ENCODE data around the gene DEFB131B.
"Not testable (repeated sequence)": the region's sequence is repeated elsewhere in the genome, so short reads cannot be mapped to it uniquely, and the experiment has no call there.

Gene DEFB131B

DNA sequence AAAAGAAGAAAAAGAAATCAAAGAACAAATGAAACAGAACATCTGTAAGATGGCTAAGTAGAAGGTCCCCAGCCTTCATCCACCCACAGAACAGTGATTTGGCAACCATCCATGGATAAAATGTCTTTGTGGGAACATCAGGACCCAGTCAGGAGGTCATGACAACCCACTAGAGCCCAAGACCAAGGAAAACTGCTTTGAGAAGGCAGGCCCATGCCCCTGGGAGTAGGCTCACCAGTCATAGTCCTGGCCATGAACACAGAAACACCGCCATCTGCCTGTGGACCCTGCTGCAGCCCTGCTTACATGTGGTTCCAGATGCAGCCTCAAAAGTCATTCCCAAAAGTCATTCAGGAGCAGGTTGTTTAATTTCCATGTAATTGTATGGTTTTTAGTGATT, 11.0 kb upstream of the DEFB131B start:
- not testable (repeated sequence) for H3K4me1 ChIP-seq (ENCODE audit: control insufficient read depth, insufficient read depth, low read length); H3K27me3 ChIP-seq (ENCODE audit: control insufficient read depth in 1 of 2, insufficient read depth in 2 of 2, low read length in 2 of 2); H3K27ac ChIP-seq (ENCODE audit: low read length); H3K9ac ChIP-seq (ENCODE audit: low read length in 2 of 2); H3K4me3 ChIP-seq (ENCODE audit: low read length in 2 of 2); H3K36me3 ChIP-seq (ENCODE audit: control insufficient read depth in 2 of 2, insufficient read depth in 2 of 2, low read length in 2 of 2); H3K9me3 ChIP-seq (ENCODE audit: control insufficient read depth in 2 of 2, low read length in 2 of 2)

DNA sequence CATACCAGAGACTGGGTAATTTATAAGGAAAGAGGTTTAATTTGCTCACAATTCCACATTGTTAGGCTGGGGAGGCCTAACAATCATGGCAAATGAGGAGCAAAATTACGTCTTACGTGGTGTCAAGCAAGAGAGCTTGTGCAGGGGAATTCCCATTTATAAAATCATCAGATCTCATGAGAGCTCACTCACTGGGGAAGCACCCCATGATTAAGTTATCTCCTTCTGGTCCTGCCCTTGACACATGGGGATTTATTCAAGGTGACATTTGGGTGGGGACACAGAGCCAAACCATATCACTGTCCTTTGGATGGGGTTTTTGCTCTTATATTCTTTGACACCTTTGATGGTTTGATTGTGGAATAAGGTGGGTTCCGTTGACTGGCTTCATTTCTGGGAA, 8.3 kb upstream of the DEFB131B start:
- not testable (repeated sequence) for H3K27ac ChIP-seq (ENCODE audit: low read length); H3K9ac ChIP-seq (ENCODE audit: low read length in 2 of 2); H3K4me1 ChIP-seq (ENCODE audit: control insufficient read depth, insufficient read depth, low read length); H3K36me3 ChIP-seq (ENCODE audit: control insufficient read depth in 2 of 2, insufficient read depth in 2 of 2, low read length in 2 of 2); H3K27me3 ChIP-seq (ENCODE audit: control insufficient read depth in 1 of 2, insufficient read depth in 2 of 2, low read length in 2 of 2); H3K4me3 ChIP-seq (ENCODE audit: low read length in 2 of 2); H3K9me3 ChIP-seq (ENCODE audit: control insufficient read depth in 2 of 2, low read length in 2 of 2)

DNA sequence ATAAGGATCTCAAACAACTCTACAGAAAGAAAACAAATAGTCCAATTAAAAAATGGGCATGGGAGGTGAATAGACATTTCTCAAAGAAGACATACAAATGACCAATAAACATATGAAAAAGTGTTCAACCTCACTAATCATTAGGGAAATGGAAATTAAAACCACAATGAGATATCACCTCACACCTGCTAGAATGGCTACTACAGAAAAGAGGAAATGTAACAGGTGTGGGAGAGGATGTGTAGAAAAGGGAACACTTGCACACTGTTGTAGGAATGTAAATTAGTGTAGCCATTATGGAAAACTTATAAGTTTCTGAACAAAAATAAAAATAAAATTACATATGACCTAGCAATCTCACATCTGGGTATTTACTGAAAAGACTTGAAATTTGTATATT, 7.6 kb upstream of the DEFB131B start:
- H3K4me3 ChIP-seq (ENCODE audit: low read length in 2 of 2); H3K9me3 ChIP-seq (ENCODE audit: control insufficient read depth in 2 of 2, low read length in 2 of 2); H3K9ac ChIP-seq (ENCODE audit: low read length in 2 of 2); H3K36me3 ChIP-seq (ENCODE audit: control insufficient read depth in 2 of 2, insufficient read depth in 2 of 2, low read length in 2 of 2); H3K27me3 ChIP-seq (ENCODE audit: control insufficient read depth in 1 of 2, insufficient read depth in 2 of 2, low read length in 2 of 2); H3K4me1 ChIP-seq (ENCODE audit: control insufficient read depth, insufficient read depth, low read length); H3K27ac ChIP-seq (ENCODE audit: low read length): not testable (repeated sequence)

GRCh38 chr11:71876262-71876661, 2.0 kb upstream of the DEFB131B start:
- H3K36me3 ChIP-seq (ENCODE audit: control insufficient read depth in 2 of 2, insufficient read depth in 2 of 2, low read length in 2 of 2); H3K27ac ChIP-seq (ENCODE audit: low read length); H3K27me3 ChIP-seq (ENCODE audit: control insufficient read depth in 1 of 2, insufficient read depth in 2 of 2, low read length in 2 of 2); H3K4me3 ChIP-seq (ENCODE audit: low read length in 2 of 2); H3K9me3 ChIP-seq (ENCODE audit: control insufficient read depth in 2 of 2, low read length in 2 of 2); H3K9ac ChIP-seq (ENCODE audit: low read length in 2 of 2); H3K4me1 ChIP-seq (ENCODE audit: control insufficient read depth, insufficient read depth, low read length): not testable (repeated sequence)

DNA sequence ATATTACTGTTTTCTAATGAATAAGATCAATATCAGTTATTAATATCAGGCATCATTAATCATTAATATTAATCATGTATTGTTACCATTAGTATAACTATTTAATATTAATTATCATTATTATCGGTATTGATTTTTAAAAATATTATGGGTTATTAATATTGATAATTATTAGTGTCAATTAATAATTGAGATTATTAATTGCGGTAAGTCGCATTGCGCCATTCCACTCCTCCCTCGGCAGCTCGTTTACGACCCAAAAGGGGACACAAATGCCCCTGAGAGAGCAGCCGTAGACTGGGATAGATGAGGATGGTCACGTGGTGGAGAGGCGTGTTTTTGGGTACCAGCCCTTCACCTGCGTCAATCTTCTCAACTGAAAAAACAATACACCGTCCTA, 7.6 kb downstream of the DEFB131B start:
- not testable (repeated sequence) for H3K9me3 ChIP-seq (ENCODE audit: control insufficient read depth in 2 of 2, low read length in 2 of 2); H3K4me3 ChIP-seq (ENCODE audit: low read length in 2 of 2); H3K9ac ChIP-seq (ENCODE audit: low read length in 2 of 2); H3K4me1 ChIP-seq (ENCODE audit: control insufficient read depth, insufficient read depth, low read length); H3K27me3 ChIP-seq (ENCODE audit: control insufficient read depth in 1 of 2, insufficient read depth in 2 of 2, low read length in 2 of 2); H3K36me3 ChIP-seq (ENCODE audit: control insufficient read depth in 2 of 2, insufficient read depth in 2 of 2, low read length in 2 of 2); H3K27ac ChIP-seq (ENCODE audit: low read length)

DNA sequence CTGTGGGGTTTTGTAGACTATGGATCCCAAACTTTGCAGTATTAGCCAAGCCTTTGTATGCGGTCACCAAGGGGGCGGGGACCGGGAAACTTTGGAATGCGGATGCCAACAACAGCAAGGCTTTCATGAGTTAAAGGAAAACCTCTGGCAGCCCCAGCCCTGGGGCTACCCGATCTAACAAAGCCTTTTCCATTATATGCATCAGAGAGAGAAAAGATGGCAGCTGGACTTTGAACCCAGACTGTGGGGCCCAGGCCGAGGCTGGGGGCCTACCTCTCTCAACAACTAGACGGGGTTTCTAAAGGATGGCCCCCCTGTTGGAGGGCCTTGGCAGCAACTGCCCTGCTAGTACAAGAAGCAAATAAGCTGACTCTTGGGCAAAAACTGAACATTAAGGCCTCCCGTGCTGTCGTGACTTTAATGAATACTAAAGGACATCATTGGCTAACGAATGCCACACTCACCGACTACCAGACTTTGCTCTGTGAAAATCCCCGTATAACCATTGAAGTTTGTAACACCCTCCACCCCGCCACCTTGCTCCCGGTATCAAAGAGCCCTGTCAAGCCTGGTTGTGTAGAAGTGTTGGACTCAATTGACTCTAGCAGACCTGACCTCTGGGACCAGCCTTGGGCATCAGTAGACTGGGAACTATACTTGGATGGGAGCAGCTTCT, 10.2 kb downstream of the DEFB131B start:
- not testable (repeated sequence) for H3K36me3 ChIP-seq (ENCODE audit: control insufficient read depth in 2 of 2, insufficient read depth in 2 of 2, low read length in 2 of 2); H3K4me3 ChIP-seq (ENCODE audit: low read length in 2 of 2); H3K27me3 ChIP-seq (ENCODE audit: control insufficient read depth in 1 of 2, insufficient read depth in 2 of 2, low read length in 2 of 2); H3K9ac ChIP-seq (ENCODE audit: low read length in 2 of 2); H3K27ac ChIP-seq (ENCODE audit: low read length); H3K4me1 ChIP-seq (ENCODE audit: control insufficient read depth, insufficient read depth, low read length); H3K9me3 ChIP-seq (ENCODE audit: control insufficient read depth in 2 of 2, low read length in 2 of 2)

- not testable (repeated sequence) for H3K4me3 ChIP-seq (ENCODE audit: low read length in 2 of 2); H3K9ac ChIP-seq (ENCODE audit: low read length in 2 of 2); H3K4me1 ChIP-seq (ENCODE audit: control insufficient read depth, insufficient read depth, low read length)
These were observed 11.1 kb downstream of the DEFB131B start for GRCh38 chr11:71889181-71889872.

DNA sequence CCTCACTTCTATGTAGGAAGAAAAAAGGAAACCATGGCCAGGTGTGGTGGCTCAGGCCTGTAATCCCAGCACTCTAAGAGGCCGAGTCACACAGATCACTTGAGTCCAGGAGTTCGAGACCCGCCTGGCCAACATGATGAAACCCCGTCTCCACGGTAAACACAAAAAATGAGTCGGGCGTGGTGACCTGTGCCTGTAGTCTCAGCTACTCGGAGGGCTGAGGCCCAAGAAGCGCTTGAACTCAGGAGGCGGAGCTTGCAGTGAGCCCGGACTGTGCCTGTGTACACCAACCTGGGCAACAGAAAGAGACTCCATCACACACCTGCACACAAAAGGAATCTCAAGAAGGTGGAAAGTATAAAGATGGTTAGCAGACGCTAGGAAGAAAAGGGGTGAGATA, 17.7 kb downstream of the DEFB131B start:
- Histone ChIP-seq H3K27me3 (ENCODE audit: control insufficient read depth in 1 of 2, insufficient read depth in 2 of 2, low read length in 2 of 2) (no peaks in the 10 kb centered on the region), H3K4me1 (ENCODE audit: control insufficient read depth, insufficient read depth, low read length) (no peaks in the 10 kb centered on the region), H3K36me3 (ENCODE audit: control insufficient read depth in 2 of 2, insufficient read depth in 2 of 2, low read length in 2 of 2) (no peaks in the 10 kb centered on the region), H3K9me3 (ENCODE audit: control insufficient read depth in 2 of 2, low read length in 2 of 2) (no peaks in the 10 kb centered on the region), H3K27ac (ENCODE audit: low read length) (no peak overlapping the region), H3K4me3 (ENCODE audit: low read length in 2 of 2) (no peak overlapping the region), H3K9ac (ENCODE audit: low read length in 2 of 2) (no peak overlapping the region)

More at GRCh38 chr11:71889181-71889872, 11.1 kb downstream of the DEFB131B start:
- not testable (repeated sequence) for H3K9me3 ChIP-seq (ENCODE audit: control insufficient read depth in 2 of 2, low read length in 2 of 2); H3K36me3 ChIP-seq (ENCODE audit: control insufficient read depth in 2 of 2, insufficient read depth in 2 of 2, low read length in 2 of 2); H3K27me3 ChIP-seq (ENCODE audit: control insufficient read depth in 1 of 2, insufficient read depth in 2 of 2, low read length in 2 of 2); H3K27ac ChIP-seq (ENCODE audit: low read length)

DNA sequence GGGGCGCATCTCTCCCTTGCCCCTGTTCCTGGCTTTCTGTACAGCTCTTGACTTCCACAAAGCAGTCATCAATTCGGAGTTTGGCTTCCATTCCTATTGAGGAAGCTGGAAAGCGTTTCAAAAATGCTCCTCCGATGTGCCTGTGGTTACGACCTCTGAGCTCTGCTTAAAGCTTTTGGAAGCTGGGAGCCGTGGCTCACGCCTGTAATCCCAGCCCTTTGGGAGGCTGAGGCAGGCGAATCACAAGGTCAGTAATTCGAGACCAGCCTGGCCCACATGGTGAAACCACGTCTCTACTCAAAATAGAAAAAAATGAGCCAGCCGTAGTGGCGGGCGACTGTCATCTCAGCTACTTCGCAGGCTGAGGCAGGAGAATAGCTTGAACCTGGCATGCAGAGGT, 22.9 kb downstream of the DEFB131B start:
- H3K4me3 ChIP-seq (ENCODE audit: low read length in 2 of 2); H3K36me3 ChIP-seq (ENCODE audit: control insufficient read depth in 2 of 2, insufficient read depth in 2 of 2, low read length in 2 of 2); H3K9me3 ChIP-seq (ENCODE audit: control insufficient read depth in 2 of 2, low read length in 2 of 2); H3K4me1 ChIP-seq (ENCODE audit: control insufficient read depth, insufficient read depth, low read length); H3K27me3 ChIP-seq (ENCODE audit: control insufficient read depth in 1 of 2, insufficient read depth in 2 of 2, low read length in 2 of 2); H3K9ac ChIP-seq (ENCODE audit: low read length in 2 of 2); H3K27ac ChIP-seq (ENCODE audit: low read length): not testable (repeated sequence)

DNA sequence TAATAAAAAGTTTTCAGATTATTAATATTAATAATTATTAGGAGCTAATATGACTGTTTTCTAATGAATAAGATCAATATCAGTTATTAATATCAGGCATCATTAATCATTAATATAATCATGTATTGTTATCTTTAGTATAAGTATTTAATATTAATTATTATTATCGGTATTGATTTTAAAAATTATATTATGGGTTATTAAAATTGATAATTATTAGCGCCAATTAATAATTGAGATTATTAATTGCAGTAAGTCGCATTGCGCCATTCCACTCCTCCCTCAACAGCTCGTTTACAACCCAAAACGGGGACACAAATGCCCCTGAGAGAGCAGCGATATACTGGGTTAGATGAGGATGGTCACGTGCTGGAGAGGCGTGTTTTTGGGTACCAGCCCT, 30.0 kb downstream of the DEFB131B start:
- H3K27me3 ChIP-seq (ENCODE audit: control insufficient read depth in 1 of 2, insufficient read depth in 2 of 2, low read length in 2 of 2) = no peaks in the 10 kb centered on the region
- H3K9me3 ChIP-seq (ENCODE audit: control insufficient read depth in 2 of 2, low read length in 2 of 2) = no peaks in the 10 kb centered on the region
- no peak overlapping the region for H3K4me3 ChIP-seq (ENCODE audit: low read length in 2 of 2)
- H3K9ac ChIP-seq (ENCODE audit: low read length in 2 of 2) = no peak overlapping the region
- H3K4me1 ChIP-seq (ENCODE audit: control insufficient read depth, insufficient read depth, low read length) = no peaks in the 10 kb centered on the region
- no peaks in the 10 kb centered on the region for H3K36me3 ChIP-seq (ENCODE audit: control insufficient read depth in 2 of 2, insufficient read depth in 2 of 2, low read length in 2 of 2)
- no peak overlapping the region for H3K27ac ChIP-seq (ENCODE audit: low read length)

DNA sequence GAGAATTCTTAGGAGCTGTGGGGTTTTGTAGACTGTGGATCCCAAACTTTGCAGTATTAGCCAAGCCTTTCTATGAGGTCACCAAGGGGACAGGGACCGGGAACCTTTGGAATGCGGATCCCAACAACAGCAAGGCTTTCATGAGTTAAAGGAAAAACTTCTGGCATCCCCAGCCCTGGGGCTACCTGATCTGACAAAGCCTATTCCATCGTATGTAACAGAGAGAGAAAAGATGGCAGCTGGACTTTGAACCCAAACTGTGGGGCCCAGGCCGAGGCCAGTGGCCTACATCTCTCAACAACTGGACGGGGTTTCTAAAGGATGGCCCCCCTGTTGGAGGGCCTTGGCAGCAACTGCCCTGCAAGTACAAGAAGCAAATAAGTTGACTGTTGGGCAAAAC, 32.5 kb downstream of the DEFB131B start:
- H3K27me3 ChIP-seq (ENCODE audit: control insufficient read depth in 1 of 2, insufficient read depth in 2 of 2, low read length in 2 of 2) = not testable (repeated sequence)

More for the DNA sequence above, 32.5 kb downstream of the DEFB131B start:
- not testable (repeated sequence) for H3K27ac ChIP-seq (ENCODE audit: low read length); H3K4me3 ChIP-seq (ENCODE audit: low read length in 2 of 2); H3K4me1 ChIP-seq (ENCODE audit: control insufficient read depth, insufficient read depth, low read length); H3K36me3 ChIP-seq (ENCODE audit: control insufficient read depth in 2 of 2, insufficient read depth in 2 of 2, low read length in 2 of 2); H3K9me3 ChIP-seq (ENCODE audit: control insufficient read depth in 2 of 2, low read length in 2 of 2); H3K9ac ChIP-seq (ENCODE audit: low read length in 2 of 2)

Measured in stomach smooth muscle (tissue), 2 donors.